ENCODE data around the gene CFAP90.
A peak's percentile ranks its signal among the peaks of the same experiment; 100 is the strongest.

CFAP90 gene

DNA sequence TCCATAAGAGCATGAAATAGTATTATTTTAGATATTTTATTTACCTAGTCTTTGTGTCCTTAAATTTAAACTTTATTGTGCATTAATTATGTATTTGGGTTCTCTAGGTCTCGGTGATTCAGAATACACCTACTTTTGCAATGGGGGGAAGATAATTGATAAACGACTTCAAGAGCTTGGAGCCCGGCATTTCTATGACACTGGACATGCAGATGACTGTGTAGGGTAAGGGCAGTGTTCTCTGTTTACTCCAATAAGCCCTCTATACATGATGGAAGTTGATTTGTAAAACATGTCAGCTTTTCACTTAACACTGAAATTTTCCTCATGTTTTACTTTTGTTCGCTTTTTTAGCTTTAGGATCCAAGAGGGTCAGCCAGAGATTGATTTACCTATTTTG lies 24.2 kb upstream of the CFAP90 start:
- DNase-seq (ENCODE audit: low read depth, low spot score), result no peak
- H3K27me3 ChIP-seq (ENCODE audit: insufficient read depth, insufficient read length), result no peaks in the 10 kb centered on the region
- H3K9ac ChIP-seq (ENCODE audit: insufficient read length, low read depth), result no peak overlapping the region
- TF ChIP-seq ZNF274 (IDR thresholded peaks at IDR 0.05; ENCODE audit: low read depth, low read length) (no peak), SUZ12 (IDR thresholded peaks at IDR 0.05; ENCODE audit: extremely low read depth, insufficient read depth, insufficient read length) (no peak), YY1 (IDR thresholded peaks at IDR 0.05; ENCODE audit: insufficient read depth, insufficient read length) (no peak)
- peaks cover 90% of the 10 kb centered on the region for H3K36me3 ChIP-seq (ENCODE audit: insufficient read depth, insufficient read length, low read length)
- H3K4me1 ChIP-seq (ENCODE audit: insufficient read depth, insufficient read length), result no peaks in the 10 kb centered on the region
- no peaks in the 10 kb centered on the region for H3K9me3 ChIP-seq (ENCODE audit: insufficient read depth, low read length)
- H3K4me3 ChIP-seq (ENCODE audit: insufficient read length, low read depth), result no peak overlapping the region

DNA sequence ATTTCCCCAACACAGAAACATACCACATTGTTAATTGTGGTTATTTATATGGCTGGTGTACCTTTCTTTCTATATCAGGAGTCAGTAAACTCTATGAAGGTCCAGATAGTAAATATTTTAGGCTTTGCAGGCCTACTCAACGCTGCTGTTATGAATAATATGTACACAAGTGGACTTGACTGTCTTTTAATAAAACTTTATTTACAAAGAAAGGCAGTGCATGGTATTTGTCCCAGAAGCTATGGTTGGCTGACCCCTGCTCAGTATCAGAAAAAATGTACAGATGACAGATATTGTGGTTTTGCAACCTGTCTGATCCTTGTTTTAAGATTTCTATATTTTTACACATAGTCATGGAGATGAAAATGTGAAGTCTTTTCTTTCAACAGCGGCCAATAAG lies 23.7 kb upstream of the CFAP90 start:
- no peak for TF ChIP-seq ZNF274 (IDR thresholded peaks at IDR 0.05; ENCODE audit: low read depth, low read length)
- no peak for TF ChIP-seq SUZ12 (IDR thresholded peaks at IDR 0.05; ENCODE audit: extremely low read depth, insufficient read depth, insufficient read length)
- TF ChIP-seq YY1 (IDR thresholded peaks at IDR 0.05; ENCODE audit: insufficient read depth, insufficient read length), result no peak
- Histone ChIP-seq H3K27me3 (ENCODE audit: insufficient read depth, insufficient read length) (no peaks in the 10 kb centered on the region), H3K36me3 (ENCODE audit: insufficient read depth, insufficient read length, low read length) (peaks cover 85% of the 10 kb centered on the region), H3K4me3 (ENCODE audit: insufficient read length, low read depth) (no peak overlapping the region), H3K9me3 (ENCODE audit: insufficient read depth, low read length) (no peaks in the 10 kb centered on the region), H3K4me1 (ENCODE audit: insufficient read depth, insufficient read length) (no peaks in the 10 kb centered on the region), H3K9ac (ENCODE audit: insufficient read length, low read depth) (no peak overlapping the region)
- DNase-seq (ENCODE audit: low read depth, low spot score), result no peak

GRCh38 chr5:7873216-7873615 lies 22.3 kb upstream of the CFAP90 start:
- TF ChIP-seq SUZ12 (IDR thresholded peaks at IDR 0.05; ENCODE audit: extremely low read depth, insufficient read depth, insufficient read length), result no peak
- no peak for TF ChIP-seq ZNF274 (IDR thresholded peaks at IDR 0.05; ENCODE audit: low read depth, low read length)
- TF ChIP-seq YY1 (IDR thresholded peaks at IDR 0.05; ENCODE audit: insufficient read depth, insufficient read length), result no peak
- DNase-seq (ENCODE audit: low read depth, low spot score), result no peak
- peaks cover 74% of the 10 kb centered on the region for H3K36me3 ChIP-seq (ENCODE audit: insufficient read depth, insufficient read length, low read length)
- no peaks in the 10 kb centered on the region for H3K4me1 ChIP-seq (ENCODE audit: insufficient read depth, insufficient read length)
- H3K9ac ChIP-seq (ENCODE audit: insufficient read length, low read depth), result no peak overlapping the region
- H3K27me3 ChIP-seq (ENCODE audit: insufficient read depth, insufficient read length), result no peaks in the 10 kb centered on the region
- H3K4me3 ChIP-seq (ENCODE audit: insufficient read length, low read depth), result no peak overlapping the region
- H3K9me3 ChIP-seq (ENCODE audit: insufficient read depth, low read length), result no peaks in the 10 kb centered on the region

GRCh38 chr5:7872517-7873130 lies 21.7 kb upstream of the CFAP90 start:
- no peaks in the 10 kb centered on the region for H3K9me3 ChIP-seq (ENCODE audit: insufficient read depth, low read length)
- H3K4me1 ChIP-seq (ENCODE audit: insufficient read depth, insufficient read length), result no peaks in the 10 kb centered on the region
- peaks cover 68% of the 10 kb centered on the region for H3K36me3 ChIP-seq (ENCODE audit: insufficient read depth, insufficient read length, low read length)
- no peaks in the 10 kb centered on the region for H3K27me3 ChIP-seq (ENCODE audit: insufficient read depth, insufficient read length)
- no peak overlapping the region for H3K4me3 ChIP-seq (ENCODE audit: insufficient read length, low read depth)
- TF ChIP-seq ZNF274 (IDR thresholded peaks at IDR 0.05; ENCODE audit: low read depth, low read length), result no peak
- no peak for TF ChIP-seq YY1 (IDR thresholded peaks at IDR 0.05; ENCODE audit: insufficient read depth, insufficient read length)
- no peak for TF ChIP-seq SUZ12 (IDR thresholded peaks at IDR 0.05; ENCODE audit: extremely low read depth, insufficient read depth, insufficient read length)
- no peak for DNase-seq (ENCODE audit: low read depth, low spot score)
- no peak overlapping the region for H3K9ac ChIP-seq (ENCODE audit: insufficient read length, low read depth)

DNA sequence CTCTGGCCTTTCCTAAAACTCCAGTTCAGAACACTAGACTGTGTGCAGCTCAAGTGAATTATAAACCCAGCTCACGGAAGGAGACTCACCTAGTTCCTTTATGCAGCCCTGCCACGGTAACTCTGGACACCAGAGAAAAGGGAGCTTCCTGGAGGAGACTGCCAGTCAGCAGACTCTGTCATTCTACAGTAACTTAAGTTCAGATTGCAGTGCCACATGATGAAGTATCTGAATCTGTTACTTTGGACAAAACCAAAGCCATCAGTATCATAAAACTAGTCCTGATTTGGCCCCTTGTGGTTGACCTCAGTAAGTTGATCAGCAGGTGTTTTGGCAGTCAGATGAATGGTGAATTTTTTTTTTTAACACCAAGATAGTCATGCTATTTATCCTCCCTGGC lies 20.7 kb upstream of the CFAP90 start:
- Histone ChIP-seq H3K9me3 (ENCODE audit: insufficient read depth, low read length) (no peaks in the 10 kb centered on the region), H3K27me3 (ENCODE audit: insufficient read depth, insufficient read length) (no peaks in the 10 kb centered on the region), H3K9ac (ENCODE audit: insufficient read length, low read depth) (no peak overlapping the region), H3K4me3 (ENCODE audit: insufficient read length, low read depth) (no peak overlapping the region), H3K4me1 (ENCODE audit: insufficient read depth, insufficient read length) (no peaks in the 10 kb centered on the region), H3K36me3 (ENCODE audit: insufficient read depth, insufficient read length, low read length) (peaks cover 68% of the 10 kb centered on the region)
- TF ChIP-seq ZNF274 (IDR thresholded peaks at IDR 0.05; ENCODE audit: low read depth, low read length) (no peak), YY1 (IDR thresholded peaks at IDR 0.05; ENCODE audit: insufficient read depth, insufficient read length) (no peak), SUZ12 (IDR thresholded peaks at IDR 0.05; ENCODE audit: extremely low read depth, insufficient read depth, insufficient read length) (no peak)
- DNase-seq (ENCODE audit: low read depth, low spot score), result no peak

- Histone ChIP-seq H3K36me3 (ENCODE audit: insufficient read depth, insufficient read length, low read length) (peaks cover 66% of the 10 kb centered on the region), H3K9ac (ENCODE audit: insufficient read length, low read depth) (peak overlapping the region; percentile 95), H3K4me1 (ENCODE audit: insufficient read depth, insufficient read length) (no peaks in the 10 kb centered on the region), H3K27me3 (ENCODE audit: insufficient read depth, insufficient read length) (no peaks in the 10 kb centered on the region), H3K4me3 (ENCODE audit: insufficient read length, low read depth) (peak overlapping the region; percentile 80), H3K9me3 (ENCODE audit: insufficient read depth, low read length) (no peaks in the 10 kb centered on the region)
- no peak for TF ChIP-seq ZNF274 (IDR thresholded peaks at IDR 0.05; ENCODE audit: low read depth, low read length)
- no peak for TF ChIP-seq YY1 (IDR thresholded peaks at IDR 0.05; ENCODE audit: insufficient read depth, insufficient read length)
- no peak for TF ChIP-seq SUZ12 (IDR thresholded peaks at IDR 0.05; ENCODE audit: extremely low read depth, insufficient read depth, insufficient read length)
- no peak for DNase-seq (ENCODE audit: low read depth, low spot score)
Measured at GRCh38 chr5:7869474-7870136, 18.7 kb upstream of the CFAP90 start.

DNA sequence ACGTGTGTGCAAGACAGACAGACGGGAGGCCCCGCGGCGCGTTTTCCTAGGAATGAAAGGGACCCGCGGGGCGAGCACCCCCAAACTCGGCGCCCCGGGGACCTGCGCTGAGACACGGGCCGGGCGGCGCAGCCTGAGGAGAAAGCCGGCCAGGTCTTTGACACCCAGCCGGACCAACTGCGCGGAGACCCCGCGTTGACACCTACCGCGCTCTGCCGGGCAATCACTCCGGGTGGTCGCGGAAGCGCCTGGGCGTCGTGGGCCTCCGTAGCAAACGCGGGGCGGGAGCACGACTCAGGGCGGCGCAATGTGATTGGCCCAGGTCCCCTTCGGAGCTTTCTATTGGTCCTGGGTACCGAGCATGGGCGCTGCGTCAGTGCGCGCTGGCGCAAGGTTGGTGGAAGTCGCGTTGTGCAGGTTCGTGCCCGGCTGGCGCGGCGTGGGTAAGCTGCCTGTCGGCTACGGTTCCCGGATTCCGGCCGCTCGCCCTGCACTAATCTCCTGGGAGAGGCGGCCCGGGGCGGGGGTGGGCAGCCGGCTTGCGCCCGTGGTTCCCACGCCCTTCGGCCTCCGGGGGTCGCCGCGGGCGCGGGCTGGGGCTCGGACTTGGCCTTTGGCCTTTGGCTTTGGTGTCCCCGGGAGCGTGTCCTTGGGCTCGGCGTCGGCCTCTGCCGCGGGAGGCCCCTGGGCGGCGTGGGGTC lies 18.0 kb upstream of the CFAP90 start, which contains the start of the genes FASTKD3 and MTRR:
Gene FASTKD3 (minus strand): TSS at position 259 of the 701 bp plus-strand sequence. CDS start 948 bp downstream, outside the sequence.
Gene MTRR (plus strand): TSS at position 376 of the 701 bp plus-strand sequence. CDS start 1,647 bp downstream, outside the sequence.
- Histone ChIP-seq H3K4me3 (ENCODE audit: insufficient read length, low read depth) (peak within 1 kb of the TSS; percentile 80), H3K4me1 (ENCODE audit: insufficient read depth, insufficient read length) (no peaks in the 10 kb centered on the region), H3K27me3 (ENCODE audit: insufficient read depth, insufficient read length) (no peaks in the 10 kb centered on the region), H3K36me3 (ENCODE audit: insufficient read depth, insufficient read length, low read length) (peaks cover 62% of the 10 kb centered on the region), H3K9ac (ENCODE audit: insufficient read length, low read depth) (peak within 1 kb of the TSS; percentile 95), H3K9me3 (ENCODE audit: insufficient read depth, low read length) (no peaks in the 10 kb centered on the region)
- no peak for TF ChIP-seq SUZ12 (IDR thresholded peaks at IDR 0.05; ENCODE audit: extremely low read depth, insufficient read depth, insufficient read length)
- DNase-seq (ENCODE audit: low read depth, low spot score), result peak; percentile 69
